SKM-1 (cell line): ENCODE measurements around the gene SP8.
"Not testable (repeated sequence)": the region's sequence is repeated elsewhere in the genome, so short reads cannot be mapped to it uniquely, and the experiment has no call there.

Source experiments
- DNase-seq: peaks from one replicate; lab custom pipeline; 2025; ENCODE audit not compliant: unreplicated experiment; lab: John Stamatoyannopoulos, UW

The SP8 gene

GRCh38 chr7:20786779-20787659 lies at the start of gene SP8:
Gene SP8 (minus strand): TSS chr7:20786886. CDS start chr7:20786798, 88 bp downstream.
- no peak for DNase-seq

- not testable (repeated sequence) for DNase-seq
These were observed 49.7 kb upstream of the SP8 start for GRCh38 chr7:20836424-20836823.

GRCh38 chr7:20835111-20835750 lies 48.5 kb upstream of the SP8 start:
- DNase-seq = no peak

GRCh38 chr7:20834656-20835055 lies 48.0 kb upstream of the SP8 start:
- no peak for DNase-seq

GRCh38 chr7:20831956-20832355 lies 45.3 kb upstream of the SP8 start:
- no peak for DNase-seq

GRCh38 chr7:20831451-20831850 lies 44.8 kb upstream of the SP8 start:
- DNase-seq = no peak

- DNase-seq = no peak
These were observed 42.3 kb upstream of the SP8 start for GRCh38 chr7:20828947-20829346.

- no peak for DNase-seq
These were observed 40.5 kb upstream of the SP8 start for GRCh38 chr7:20827172-20827571.

- no peak for DNase-seq
These were observed 39.6 kb upstream of the SP8 start for GRCh38 chr7:20826243-20826642.

- DNase-seq = no peak
These were observed 38.9 kb upstream of the SP8 start for GRCh38 chr7:20825555-20825954.

GRCh38 chr7:20821390-20821789 lies 34.7 kb upstream of the SP8 start:
- DNase-seq = not testable (repeated sequence)

GRCh38 chr7:20816372-20816959 lies 29.8 kb upstream of the SP8 start:
- no peak for DNase-seq

GRCh38 chr7:20804345-20804744 lies 17.7 kb upstream of the SP8 start:
- no peak for DNase-seq

GRCh38 chr7:20799566-20800366 lies 13.1 kb upstream of the SP8 start:
- no peak for DNase-seq

- no peak for DNase-seq
These were observed 12.0 kb upstream of the SP8 start for GRCh38 chr7:20798694-20799121.

- peak; percentile 31 for DNase-seq
These were observed 11.5 kb upstream of the SP8 start for GRCh38 chr7:20798081-20798693.

GRCh38 chr7:20797462-20798080 lies 10.9 kb upstream of the SP8 start:
- peak; percentile 40 for DNase-seq

GRCh38 chr7:20797042-20797461 lies 10.4 kb upstream of the SP8 start:
- DNase-seq = no peak

GRCh38 chr7:20796500-20796899 lies 9.8 kb upstream of the SP8 start:
- no peak for DNase-seq

- DNase-seq = no peak
These were observed 9.2 kb upstream of the SP8 start for GRCh38 chr7:20795881-20796280.
